ENCODE results near the gene ASNSD1.

DNA sequence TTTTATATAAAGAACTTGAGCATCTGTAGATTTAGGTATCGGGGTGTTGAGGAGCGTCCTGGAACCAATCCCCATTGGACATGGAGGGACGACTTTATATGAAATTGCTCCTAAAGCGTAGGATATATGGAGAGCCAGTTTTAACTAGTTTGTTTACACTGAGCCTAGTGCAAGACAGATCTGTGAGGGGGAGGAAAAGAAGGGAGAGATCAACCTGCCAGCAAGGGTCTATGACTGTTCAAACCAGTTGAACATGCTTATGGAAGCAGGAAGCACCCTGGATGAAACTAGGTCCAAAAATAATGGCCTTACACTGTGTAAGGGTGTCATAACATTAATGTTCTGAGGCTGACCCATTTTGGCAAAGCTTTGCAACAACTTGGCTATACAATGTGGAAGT lies 46.7 kb upstream of the ASNSD1 start:
- TF ChIP-seq, protein P1, sequence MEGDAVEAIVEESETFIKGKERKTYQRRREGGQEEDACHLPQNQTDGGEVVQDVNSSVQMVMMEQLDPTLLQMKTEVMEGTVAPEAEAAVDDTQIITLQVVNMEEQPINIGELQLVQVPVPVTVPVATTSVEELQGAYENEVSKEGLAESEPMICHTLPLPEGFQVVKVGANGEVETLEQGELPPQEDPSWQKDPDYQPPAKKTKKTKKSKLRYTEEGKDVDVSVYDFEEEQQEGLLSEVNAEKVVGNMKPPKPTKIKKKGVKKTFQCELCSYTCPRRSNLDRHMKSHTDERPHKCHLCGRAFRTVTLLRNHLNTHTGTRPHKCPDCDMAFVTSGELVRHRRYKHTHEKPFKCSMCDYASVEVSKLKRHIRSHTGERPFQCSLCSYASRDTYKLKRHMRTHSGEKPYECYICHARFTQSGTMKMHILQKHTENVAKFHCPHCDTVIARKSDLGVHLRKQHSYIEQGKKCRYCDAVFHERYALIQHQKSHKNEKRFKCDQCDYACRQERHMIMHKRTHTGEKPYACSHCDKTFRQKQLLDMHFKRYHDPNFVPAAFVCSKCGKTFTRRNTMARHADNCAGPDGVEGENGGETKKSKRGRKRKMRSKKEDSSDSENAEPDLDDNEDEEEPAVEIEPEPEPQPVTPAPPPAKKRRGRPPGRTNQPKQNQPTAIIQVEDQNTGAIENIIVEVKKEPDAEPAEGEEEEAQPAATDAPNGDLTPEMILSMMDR (IDR thresholded peaks at IDR 0.05 in 4 of 5, conservative IDR thresholded peaks at IDR 0.05 in 1 of 5): no peak
- TF ChIP-seq POLR2A (IDR thresholded peaks at IDR 0.05): no peak
